Dendritic cell treated with granulocyte-macrophage colony-stimulating factor and Interleukin-4, amounts not matched to agents 40 ng/mL and 50 ng/mL, for 4 days (primary cell): ENCODE measurements around the gene SMURF2.

Experiments used
- H3K27ac Mint-ChIP-seq: one replicate; pipeline ENCODE4 v1.8.0; 2022; ENCODE audit warnings: mild to moderate bottlenecking, mixed read lengths
- H3K27me3 Mint-ChIP-seq: one replicate; pipeline ENCODE4 v1.8.0; 2022; ENCODE audit warnings: mild to moderate bottlenecking, mixed read lengths
- H3K36me3 Mint-ChIP-seq: one replicate; pipeline ENCODE4 v1.8.0; 2022; ENCODE audit warnings: low read depth, mixed read lengths
- H3K4me1 Mint-ChIP-seq: one replicate; pipeline ENCODE4 v1.8.0; 2022; ENCODE audit warnings: low read depth, mixed read lengths
- H3K4me3 Mint-ChIP-seq: one replicate; pipeline ENCODE4 v1.8.0; 2022; ENCODE audit warnings: mild to moderate bottlenecking, moderate library complexity, mixed read lengths
- H3K9me3 Mint-ChIP-seq: one replicate; pipeline ENCODE4 v1.8.0; 2022; ENCODE audit warnings: mixed read lengths
- intact Hi-C: fragments of 100-400 bp; cut with micrococcal nuclease; formaldehyde crosslinking; loops from one replicate; pipeline ENCODE4 v1.15.0; 2022

Gene SMURF2

GRCh38 chr17:64632606-64633005 is 29.5 kb downstream of the SMURF2 start:
- H3K9me3 Mint-ChIP-seq, result no peaks in the 10 kb centered on the region
- no peak overlapping the region for H3K4me3 Mint-ChIP-seq
- peaks cover 54% of the 10 kb centered on the region for H3K4me1 Mint-ChIP-seq
- peak overlapping the region; percentile 30 for H3K27ac Mint-ChIP-seq
- intact Hi-C loops, result no loop called here
- H3K36me3 Mint-ChIP-seq, result peaks cover 4% of the 10 kb centered on the region
- H3K27me3 Mint-ChIP-seq, result no peaks in the 10 kb centered on the region

GRCh38 chr17:64632194-64632593 is 29.9 kb downstream of the SMURF2 start:
- H3K36me3 Mint-ChIP-seq, result no peaks in the 10 kb centered on the region
- H3K4me1 Mint-ChIP-seq, result peaks cover 58% of the 10 kb centered on the region
- intact Hi-C loops, result no loop called here
- H3K27me3 Mint-ChIP-seq, result no peaks in the 10 kb centered on the region
- no peaks in the 10 kb centered on the region for H3K9me3 Mint-ChIP-seq
- H3K4me3 Mint-ChIP-seq, result no peak overlapping the region
- peak overlapping the region; percentile 30 for H3K27ac Mint-ChIP-seq

- peaks cover 6% of the 10 kb centered on the region for H3K36me3 Mint-ChIP-seq
- H3K27ac Mint-ChIP-seq, result no peak overlapping the region
- H3K4me3 Mint-ChIP-seq, result no peak overlapping the region
- peaks cover 55% of the 10 kb centered on the region for H3K4me1 Mint-ChIP-seq
- no peaks in the 10 kb centered on the region for H3K27me3 Mint-ChIP-seq
- intact Hi-C loops, result no loop called here
- H3K9me3 Mint-ChIP-seq, result no peaks in the 10 kb centered on the region
Observed at GRCh38 chr17:64630309-64631223, 31.5 kb downstream of the SMURF2 start.

GRCh38 chr17:64628641-64629040 is 33.5 kb downstream of the SMURF2 start:
- peaks cover 8% of the 10 kb centered on the region for H3K36me3 Mint-ChIP-seq
- peaks cover 57% of the 10 kb centered on the region for H3K4me1 Mint-ChIP-seq
- H3K9me3 Mint-ChIP-seq, result no peaks in the 10 kb centered on the region
- no peak overlapping the region for H3K4me3 Mint-ChIP-seq
- peak overlapping the region; percentile 29 for H3K27ac Mint-ChIP-seq
- intact Hi-C loops, result no loop called here
- no peaks in the 10 kb centered on the region for H3K27me3 Mint-ChIP-seq

- H3K4me1 Mint-ChIP-seq, result peaks cover 60% of the 10 kb centered on the region
- H3K27me3 Mint-ChIP-seq, result no peaks in the 10 kb centered on the region
- H3K9me3 Mint-ChIP-seq, result no peaks in the 10 kb centered on the region
- intact Hi-C loops, result no loop called here
- H3K27ac Mint-ChIP-seq, result no peak overlapping the region
- H3K36me3 Mint-ChIP-seq, result peaks cover 8% of the 10 kb centered on the region
- no peak overlapping the region for H3K4me3 Mint-ChIP-seq
Observed at GRCh38 chr17:64627797-64628196, 34.3 kb downstream of the SMURF2 start.

- H3K4me1 Mint-ChIP-seq, result peaks cover 55% of the 10 kb centered on the region
- no peaks in the 10 kb centered on the region for H3K27me3 Mint-ChIP-seq
- H3K9me3 Mint-ChIP-seq, result no peaks in the 10 kb centered on the region
- H3K36me3 Mint-ChIP-seq, result peaks cover 8% of the 10 kb centered on the region
- intact Hi-C loops, result no loop called here
- H3K4me3 Mint-ChIP-seq, result no peak overlapping the region
- H3K27ac Mint-ChIP-seq, result no peak overlapping the region
Observed at GRCh38 chr17:64626827-64627226, 35.3 kb downstream of the SMURF2 start.

- peaks cover 8% of the 10 kb centered on the region for H3K36me3 Mint-ChIP-seq
- no peak overlapping the region for H3K4me3 Mint-ChIP-seq
- peaks cover 43% of the 10 kb centered on the region for H3K4me1 Mint-ChIP-seq
- no peaks in the 10 kb centered on the region for H3K27me3 Mint-ChIP-seq
- intact Hi-C loops, result no loop called here
- no peaks in the 10 kb centered on the region for H3K9me3 Mint-ChIP-seq
- no peak overlapping the region for H3K27ac Mint-ChIP-seq
Observed at GRCh38 chr17:64625541-64625940, 36.6 kb downstream of the SMURF2 start.

- intact Hi-C loops, result no loop called here
- peaks cover 34% of the 10 kb centered on the region for H3K4me1 Mint-ChIP-seq
- no peak overlapping the region for H3K4me3 Mint-ChIP-seq
- H3K27ac Mint-ChIP-seq, result no peak overlapping the region
- H3K27me3 Mint-ChIP-seq, result no peaks in the 10 kb centered on the region
- H3K36me3 Mint-ChIP-seq, result peaks cover 8% of the 10 kb centered on the region
- H3K9me3 Mint-ChIP-seq, result no peaks in the 10 kb centered on the region
Observed at GRCh38 chr17:64622931-64623654, 39.0 kb downstream of the SMURF2 start.

- Mint-ChIP-seq H3K9me3 (no peaks in the 10 kb centered on the region), H3K36me3 (peaks cover 8% of the 10 kb centered on the region), H3K27me3 (no peaks in the 10 kb centered on the region), H3K4me1 (peaks cover 25% of the 10 kb centered on the region), H3K27ac (no peak overlapping the region), H3K4me3 (no peak overlapping the region)
- intact Hi-C loops, result no loop called here
Observed at GRCh38 chr17:64621772-64622171, 40.3 kb downstream of the SMURF2 start.

GRCh38 chr17:64618848-64619247 is 43.3 kb downstream of the SMURF2 start:
- Mint-ChIP-seq H3K27me3 (no peaks in the 10 kb centered on the region), H3K36me3 (no peaks in the 10 kb centered on the region), H3K4me3 (no peak overlapping the region), H3K4me1 (peaks cover 28% of the 10 kb centered on the region), H3K27ac (no peak overlapping the region), H3K9me3 (no peaks in the 10 kb centered on the region)
- intact Hi-C loops, result no loop called here

GRCh38 chr17:64617125-64617780 is 44.9 kb downstream of the SMURF2 start:
- Mint-ChIP-seq H3K36me3 (no peaks in the 10 kb centered on the region), H3K9me3 (no peaks in the 10 kb centered on the region), H3K4me3 (no peak overlapping the region), H3K4me1 (peaks cover 28% of the 10 kb centered on the region), H3K27ac (no peak overlapping the region), H3K27me3 (no peaks in the 10 kb centered on the region)
- intact Hi-C loops, result no loop called here

- intact Hi-C loops, result no loop called here
- Mint-ChIP-seq H3K36me3 (no peaks in the 10 kb centered on the region), H3K9me3 (no peaks in the 10 kb centered on the region), H3K4me3 (no peak overlapping the region), H3K27ac (no peak overlapping the region), H3K27me3 (no peaks in the 10 kb centered on the region), H3K4me1 (peaks cover 28% of the 10 kb centered on the region)
Observed at GRCh38 chr17:64615028-64615677, 47.0 kb downstream of the SMURF2 start.

GRCh38 chr17:64614266-64615027 is 47.7 kb downstream of the SMURF2 start:
- intact Hi-C loops, result no loop called here

More at GRCh38 chr17:64614266-64615027, 47.7 kb downstream of the SMURF2 start:
- no peak overlapping the region for H3K27ac Mint-ChIP-seq
- no peaks in the 10 kb centered on the region for H3K36me3 Mint-ChIP-seq
- no peak overlapping the region for H3K4me3 Mint-ChIP-seq
- peaks cover 28% of the 10 kb centered on the region for H3K4me1 Mint-ChIP-seq
- no peaks in the 10 kb centered on the region for H3K9me3 Mint-ChIP-seq
- H3K27me3 Mint-ChIP-seq, result no peaks in the 10 kb centered on the region
